Endothelial cell of umbilical vein (primary cell): Measurements from ENCODE around the gene SPTB. TPM values are rescaled to one million over a fixed set of nuclear protein-coding genes. Genes with fewer than 3 reads are reported as not detected.

Experiments used
- BruUV-seq: library from RNA; stranded (reverse); fragments of 400-500 nt; replicated peaks from 2 replicates; lab custom pipeline; 2021; lab: Mats Ljungman, UMichigan
- CTCF ChIA-PET: fragments of 300-600, 350-600 bp; sonication (Branson Sonifier 250); formaldehyde crosslinking; loops from one replicate; lab custom pipeline; 2021; ENCODE audit warnings: antibody characterized with exemption, inconsistent platforms; lab: Charles Lee
- POLR2A ChIA-PET: fragments of 300-600, 350-600 bp; sonication (Branson Sonifier 250); formaldehyde crosslinking; loops from one replicate; lab custom pipeline; 2021; ENCODE audit warnings: antibody characterized with exemption, inconsistent platforms; lab: Charles Lee
- DNase-seq: peaks from one replicate; pipeline ENCODE4 v3.0.0-alpha.2; 2011; ENCODE audit warnings: low read depth, low spot score
- FAIRE-seq: peaks from 2 replicates; lab custom pipeline; 2011; peaks lifted over from hg19 to GRCh38; lab: Jason Lieb, UNC
- H2AFZ ChIP-seq: 2 replicates; pipeline ENCODE4 v1.6.0; 2012; ENCODE audit warnings: low read depth, low read length, control low read depth, inconsistent platforms
- H3K27ac ChIP-seq: 2 replicates; pipeline ENCODE4 v1.5.1; 2011; ENCODE audit warnings: low read depth, mild to moderate bottlenecking, control low read depth, low read length, moderate library complexity; ENCODE audit not compliant: insufficient read depth
- H3K27me3 ChIP-seq, 2 experiments: 2 replicates each; pipeline versions ENCODE4 v1.6.0 to v1.6.1; 2011; ENCODE audit warnings: low read length in 2 of 2, mixed read lengths in 1 of 2; ENCODE audit not compliant: control insufficient read depth in 2 of 2, insufficient read depth in 2 of 2
- H3K36me3 ChIP-seq, 2 experiments: 2 replicates in 1 of 2; 3 replicates in 1 of 2; pipeline ENCODE4 v1.5.1; 2011; ENCODE audit warnings: low read length in 2 of 2, mild to moderate bottlenecking in 1 of 2, moderate library complexity in 1 of 2; ENCODE audit not compliant: control insufficient read depth in 2 of 2, insufficient read depth in 2 of 2; ENCODE audit errors: extremely low read depth in 1 of 2
- H3K4me1 ChIP-seq: 3 replicates; pipeline ENCODE4 v1.5.1; 2011; ENCODE audit warnings: mild to moderate bottlenecking, low read length; ENCODE audit not compliant: control insufficient read depth, insufficient read depth; ENCODE audit errors: extremely low read depth
- H3K4me2 ChIP-seq: 2 replicates; pipeline ENCODE4 v1.6.1; 2011; ENCODE audit warnings: low read length, control low read depth, mixed read lengths; ENCODE audit not compliant: insufficient read depth
- H3K4me3 ChIP-seq, 3 experiments: fragments of 200-600 bp in 1 of 3; sonication (generic), shearing (Covaris generic) in 1 of 3; replicated peaks in 1 of 3; 2 replicates each; pipeline ENCODE4 v1.5.1; 2011 to 2016; ENCODE audit warnings: control low read depth in 3 of 3, low read length in 3 of 3, mild to moderate bottlenecking in 2 of 3, inconsistent platforms in 1 of 3, low read depth in 1 of 3, moderate library complexity in 1 of 3; ENCODE audit not compliant: insufficient read depth in 1 of 3
- H3K79me2 ChIP-seq: 2 replicates; pipeline ENCODE4 v1.6.0; 2012; ENCODE audit warnings: low read length, inconsistent platforms; ENCODE audit not compliant: control insufficient read depth, insufficient read depth
- H3K9ac ChIP-seq: replicated peaks from 2 replicates; pipeline ENCODE3; 2011; ENCODE audit warnings: low read length, control low read depth; ENCODE audit not compliant: insufficient read depth; ENCODE audit errors: extremely low read depth
- H3K9me1 ChIP-seq: replicated peaks from 3 replicates; pipeline ENCODE4 v1.6.0; 2011; ENCODE audit warnings: mild to moderate bottlenecking, low read length; ENCODE audit not compliant: control insufficient read depth, insufficient read depth; ENCODE audit errors: extremely low read depth
- H3K9me3 ChIP-seq: replicated peaks from 2 replicates; pipeline ENCODE4 v1.5.1; 2012; ENCODE audit warnings: low read length, inconsistent platforms; ENCODE audit not compliant: control insufficient read depth, insufficient read depth
- H4K20me1 ChIP-seq: replicated peaks from 2 replicates; pipeline ENCODE3; 2011; ENCODE audit warnings: mild to moderate bottlenecking, low read length; ENCODE audit not compliant: control insufficient read depth, insufficient read depth; ENCODE audit errors: extremely low read depth
- EZH2 ChIP-seq: IDR thresholded peaks from 2 replicates; pipeline ENCODE4 v1.6.1; 2012; ENCODE audit warnings: borderline replicate concordance, low read depth, mild to moderate bottlenecking, moderate library complexity, low read length, inconsistent platforms; ENCODE audit not compliant: severe bottlenecking
- FOS ChIP-seq: IDR thresholded peaks from 2 replicates; pipeline ENCODE4 v1.6.1; 2011; ENCODE audit warnings: mild to moderate bottlenecking, low read length, moderate library complexity, borderline replicate concordance; ENCODE audit not compliant: insufficient read depth
- GATA2 ChIP-seq: IDR thresholded peaks from 2 replicates; pipeline ENCODE4 v1.7.0; 2011; ENCODE audit warnings: low read depth, mild to moderate bottlenecking, moderate library complexity, mixed read lengths, low read length; ENCODE audit not compliant: insufficient read length, insufficient read depth
- JUN ChIP-seq: IDR thresholded peaks from 2 replicates; pipeline ENCODE4 v1.6.1; 2011; ENCODE audit warnings: borderline replicate concordance, low read depth; ENCODE audit not compliant: insufficient read length, insufficient read depth
- MYC ChIP-seq: IDR thresholded peaks from one replicate; pipeline ENCODE4 v1.6.1; 2011; ENCODE audit warnings: mild to moderate bottlenecking, low read depth, low read length
- POLR2A ChIP-seq: IDR thresholded peaks from 2 replicates; pipeline ENCODE4 v1.6.1; 2012; ENCODE audit warnings: low read depth, mild to moderate bottlenecking, control low read depth, low read length
- POLR2AphosphoS5 ChIP-seq: IDR thresholded peaks from 2 replicates; pipeline ENCODE4 v1.6.1; 2012; ENCODE audit warnings: low read depth, mild to moderate bottlenecking, control low read depth, low read length, moderate library complexity; ENCODE audit not compliant: insufficient read depth
- dilution Hi-C: fragments of 300-500 bp; cut with MboI; formaldehyde crosslinking; loops from one replicate; pipeline ENCODE4 v1.15.0; 2019; ENCODE audit warnings: low sequenced_read_pairs; ENCODE audit not compliant: extremely low pct_ligation_motif_present
- intact Hi-C: fragments of 100-400 bp; cut with micrococcal nuclease; formaldehyde crosslinking; loops from one replicate; pipeline ENCODE4 v1.10.0; 2022
- polyA plus RNA-seq, 4 experiments: library from polyadenylated mRNA; depleted of rRNA in 3 of 4; stranded (reverse) in 3 of 4; unstranded in 1 of 4; fragments of >200 nt; gene quantifications; 2 replicates each; pipeline versions ENCODE4 v1.2.1 to v1.2.3, GENCODE V29; 2011 to 2012; ENCODE audit warnings: missing spikeins in 1 of 4
- total RNA-seq: library from RNA; stranded (reverse); gene quantifications from 2 replicates; pipeline ENCODE4 v1.2.3, GENCODE V29; 2021
- TF ChIP-seq, protein P1 (sequence below), 2 donors: IDR thresholded peaks; 1 replicate in 1 of 2; 2 replicates in 1 of 2; pipeline ENCODE4 v1.5.1; 2011; ENCODE audit warnings: low read length in 2 of 2, mild to moderate bottlenecking in 2 of 2, moderate library complexity in 2 of 2, control low read depth in 1 of 2, inconsistent platforms in 1 of 2, low read depth in 1 of 2; ENCODE audit not compliant: insufficient read depth in 1 of 2; ENCODE audit errors: extremely low read depth in 1 of 2
- TF ChIP-seq, protein P2 (sequence below): IDR thresholded peaks from 2 replicates; pipeline ENCODE4 v1.6.1; 2011; ENCODE audit not compliant: insufficient read depth, insufficient read length

The SPTB gene
- total and polyA plus RNA-seq, 2 donors (not counting 3 experiments of a cell fraction or from before 2014, with no cell fraction given): 0.03 to 0.07 TPM

DNA sequence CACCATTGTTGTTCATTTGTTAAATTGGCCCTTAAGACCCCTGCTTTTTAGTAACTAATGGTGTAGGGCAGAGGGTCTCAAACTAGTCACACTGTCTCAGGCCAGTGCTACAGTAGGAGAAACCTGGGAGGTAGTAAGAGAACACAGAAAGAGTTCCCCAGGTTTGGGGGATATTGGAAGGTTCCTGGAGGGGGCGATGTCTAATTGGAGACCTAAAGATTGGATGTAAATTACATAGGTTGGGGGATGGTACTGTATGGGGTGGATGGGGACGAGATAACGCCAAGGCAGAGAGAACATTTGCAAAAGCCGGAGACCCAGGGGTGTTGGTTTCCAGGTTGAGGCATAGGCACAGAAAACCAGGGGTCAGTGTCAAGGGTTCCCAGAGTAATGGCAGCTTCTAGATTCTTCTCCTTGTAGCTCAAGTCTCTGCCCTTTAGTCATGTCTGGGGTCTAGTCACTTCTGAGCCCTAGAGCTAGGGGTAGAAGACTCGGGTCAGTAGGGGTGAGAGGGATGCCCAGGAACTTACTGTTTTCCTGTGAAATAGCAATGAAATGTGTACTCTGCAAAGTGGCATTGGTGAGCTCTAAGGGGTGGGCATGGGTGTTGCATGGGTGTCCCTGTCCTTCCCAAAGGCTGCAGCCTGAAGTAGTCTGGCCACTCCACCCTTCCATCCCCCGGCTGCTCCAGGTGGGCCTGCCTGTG is 153.7 kb downstream of the SPTB start:
- Histone ChIP-seq H3K27ac (no peak overlapping the region), H3K4me3 (no peak overlapping the region), H3K9me1 (no peaks in the 10 kb centered on the region), H3K27me3 (no peaks in the 10 kb centered on the region), H3K4me2 (no peak overlapping the region), H2AFZ (no peak overlapping the region), H3K9ac (no peak overlapping the region), H3K9me3 (no peaks in the 10 kb centered on the region), H4K20me1 (no peaks in the 10 kb centered on the region), H3K79me2 (no peaks in the 10 kb centered on the region), H3K4me1 (peaks cover 1% of the 10 kb centered on the region), H3K36me3 (no peaks in the 10 kb centered on the region)
- intact Hi-C loops: no loop called here
- POLR2A ChIA-PET: no interaction called here
- FAIRE-seq (no peak), DNase-seq (no peak)
- TF ChIP-seq GATA2 (no peak), POLR2A (no peak), FOS (no peak), MYC (no peak), POLR2AphosphoS5 (no peak), EZH2 (no peak), JUN (no peak)
- TF ChIP-seq, protein P1, sequence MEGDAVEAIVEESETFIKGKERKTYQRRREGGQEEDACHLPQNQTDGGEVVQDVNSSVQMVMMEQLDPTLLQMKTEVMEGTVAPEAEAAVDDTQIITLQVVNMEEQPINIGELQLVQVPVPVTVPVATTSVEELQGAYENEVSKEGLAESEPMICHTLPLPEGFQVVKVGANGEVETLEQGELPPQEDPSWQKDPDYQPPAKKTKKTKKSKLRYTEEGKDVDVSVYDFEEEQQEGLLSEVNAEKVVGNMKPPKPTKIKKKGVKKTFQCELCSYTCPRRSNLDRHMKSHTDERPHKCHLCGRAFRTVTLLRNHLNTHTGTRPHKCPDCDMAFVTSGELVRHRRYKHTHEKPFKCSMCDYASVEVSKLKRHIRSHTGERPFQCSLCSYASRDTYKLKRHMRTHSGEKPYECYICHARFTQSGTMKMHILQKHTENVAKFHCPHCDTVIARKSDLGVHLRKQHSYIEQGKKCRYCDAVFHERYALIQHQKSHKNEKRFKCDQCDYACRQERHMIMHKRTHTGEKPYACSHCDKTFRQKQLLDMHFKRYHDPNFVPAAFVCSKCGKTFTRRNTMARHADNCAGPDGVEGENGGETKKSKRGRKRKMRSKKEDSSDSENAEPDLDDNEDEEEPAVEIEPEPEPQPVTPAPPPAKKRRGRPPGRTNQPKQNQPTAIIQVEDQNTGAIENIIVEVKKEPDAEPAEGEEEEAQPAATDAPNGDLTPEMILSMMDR (IDR thresholded peaks at IDR 0.05; ENCODE audit: extremely low read depth in 1 of 2, insufficient read depth in 1 of 2, low read depth in 1 of 2, low read length in 2 of 2): no peak
- TF ChIP-seq, protein P2, sequence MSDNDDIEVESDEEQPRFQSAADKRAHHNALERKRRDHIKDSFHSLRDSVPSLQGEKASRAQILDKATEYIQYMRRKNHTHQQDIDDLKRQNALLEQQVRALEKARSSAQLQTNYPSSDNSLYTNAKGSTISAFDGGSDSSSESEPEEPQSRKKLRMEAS: no peak
- CTCF ChIA-PET: interaction anchor here (1.5 kb wide), 1 partner anchor 39 kb away, joined by 3 read pairs; no protein-coding TSS in a partner anchor
- no TSS peak for BruUV-seq
- dilution Hi-C loops: no loop called here
